Motor neuron (in vitro differentiated cells): ENCODE measurements around the gene ST3GAL3. TPM values are rescaled to one million over a fixed set of nuclear protein-coding genes. Genes with fewer than 3 reads are reported as not detected.

Experiments
- ATAC-seq, 8 experiments: fragments of 200-7000 bp; cut with Tn5 transposase; replicated peaks in 6 of 8; 2 replicates each; pipeline ENCODE4 v1.8.0; 2021; ENCODE audit warnings: mild to moderate bottlenecking in 8 of 8, moderate library complexity in 8 of 8
- H3K27ac ChIP-seq, 2 donors: fragments of 250-450 bp; sonication (Bioruptor Pico); 2 replicates each; pipeline ENCODE4 v1.9.0; 2021; ENCODE audit warnings: antibody characterized with exemption in 2 of 2, mild to moderate bottlenecking in 2 of 2, moderate library complexity in 1 of 2
- H3K4me1 ChIP-seq, 2 donors: fragments of 250-450 bp; sonication (Bioruptor Pico); replicated peaks in 1 of 2; 2 replicates each; pipeline ENCODE4 v1.6.1; 2021; ENCODE audit warnings: antibody characterized with exemption in 2 of 2, mild to moderate bottlenecking in 2 of 2, moderate library complexity in 1 of 2
- H3K4me3 ChIP-seq, 5 donors: fragments of 250-450 bp; sonication (Bioruptor Pico); 2 replicates each; pipeline ENCODE4 v1.9.0; 2021; ENCODE audit warnings: antibody characterized with exemption in 5 of 5, mild to moderate bottlenecking in 5 of 5, moderate library complexity in 4 of 5
- WGBS, 10 experiments: fragments of 450-650 bp; shearing (Covaris generic); methylation state at CpG; one replicate each; pipeline ENCODE4 v1.0.0; 2022; 5-methylcytosine and 5-hydroxymethylcytosine counted together
- in situ Hi-C, 9 experiments: fragments of 400-800 bp; cut with MboI; loops; one replicate each; pipeline ENCODE4 v1.15.0; 2021; ENCODE audit warnings: low sequenced_read_pairs in 9 of 9, low pct_unique_long_range_greater_than_20kb in 2 of 9; ENCODE audit not compliant: unreplicated experiment in 9 of 9
- total RNA-seq, 8 experiments: library from RNA; unstranded; fragments of 300-600 nt; gene quantifications; 2 replicates each; pipeline versions ENCODE4 v1.2.3 to v1.2.4, GENCODE V29; 2022

Gene ST3GAL3
- total RNA-seq, 8 experiments from 2014 or later = 11.7 to 30.6 (median 29.0) TPM

DNA sequence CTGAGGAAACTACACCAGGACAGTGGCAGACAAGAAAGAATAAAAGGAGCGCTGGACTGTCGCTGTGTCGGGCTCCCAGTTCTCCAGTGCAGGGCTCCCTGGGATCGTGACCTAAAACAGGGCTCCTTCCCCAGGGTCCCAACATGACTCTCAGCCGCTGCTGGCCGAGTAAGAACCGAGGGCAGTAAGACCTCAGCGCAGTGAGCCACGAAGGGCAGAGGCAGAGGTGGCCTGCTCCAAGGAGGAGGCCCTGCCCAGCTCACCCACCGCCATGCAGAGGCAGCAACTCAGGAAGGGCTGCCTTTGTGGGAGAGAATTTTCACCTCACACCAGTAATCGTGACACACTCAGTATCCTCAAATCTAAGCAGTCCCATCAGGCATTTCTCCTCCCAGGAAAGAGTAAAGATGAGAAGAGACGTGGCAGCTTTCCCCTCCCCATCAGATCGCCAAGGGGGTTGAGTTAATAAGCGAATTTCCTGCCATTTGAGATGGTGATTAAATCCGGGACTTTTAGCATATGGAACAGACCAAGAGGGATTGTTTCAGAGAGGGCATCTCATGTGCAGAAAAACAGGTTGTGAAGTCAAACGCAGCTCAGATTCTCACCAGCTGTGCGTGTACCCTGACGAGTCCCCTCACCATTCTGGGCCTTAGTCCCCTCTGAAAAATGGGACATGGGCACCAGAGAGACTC, 206.5 kb downstream of the ST3GAL3 start:
- peak in 4 of 8 experiments; percentile 10 to 34 (median 26) for ATAC-seq
- Histone ChIP-seq H3K4me1 (peaks cover 11 to 12% of the 10 kb centered on the region in 2 donors), H3K4me3 (no peak overlapping the region), H3K27ac (no peak overlapping the region)
- in situ Hi-C loops = no loop called here
- 48 to 100% (median 69%) methylated on average over 2 to 16 of the region's 18 CpGs; no CpG with 5 or more reads in 3 of the 10 experiments for WGBS, 10 experiments

DNA sequence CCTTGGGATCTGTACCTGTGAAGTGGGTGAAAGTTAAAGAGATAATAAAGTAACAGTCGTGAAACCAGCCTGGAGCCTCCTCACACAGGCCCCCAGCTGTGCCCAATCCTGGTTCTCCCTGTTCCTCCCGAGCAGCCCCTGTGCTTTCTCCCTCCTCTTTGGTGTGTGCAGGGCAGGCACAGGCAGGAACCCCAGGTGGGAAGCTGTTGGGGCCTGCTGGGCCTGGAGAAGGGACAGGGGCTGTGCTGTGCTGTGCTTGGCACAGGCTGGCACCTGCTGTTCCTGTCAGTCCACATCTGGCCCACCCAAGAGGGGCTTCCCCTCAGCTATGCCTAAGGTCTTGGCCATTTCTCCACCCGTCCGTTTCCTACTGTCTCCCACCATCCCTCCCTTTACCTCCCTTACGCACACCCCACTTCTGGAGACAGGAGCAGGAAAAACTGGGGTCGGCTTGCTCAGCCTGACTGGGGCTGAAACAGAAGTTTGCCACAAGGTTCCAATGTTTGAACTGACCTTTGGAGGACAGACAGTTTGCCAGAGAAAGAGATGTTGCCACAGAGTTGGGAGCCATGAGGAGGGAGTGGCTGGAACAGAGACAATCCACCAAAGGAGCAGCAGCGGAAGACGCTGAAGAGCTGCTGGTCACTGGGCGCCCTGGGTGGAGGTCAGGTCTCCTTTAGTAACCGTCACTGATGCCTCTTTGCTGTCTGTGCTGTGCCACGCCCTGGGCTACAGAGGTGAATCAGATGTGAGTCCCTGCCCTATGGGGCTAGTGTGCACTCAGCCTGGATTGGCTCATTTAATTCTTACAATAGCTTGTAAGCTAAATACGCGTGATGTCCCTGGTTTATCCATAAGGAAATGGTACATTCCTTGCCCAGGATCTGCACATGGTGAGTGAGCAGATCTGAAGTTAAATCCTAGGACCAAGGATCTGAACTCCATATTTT, 207.5 kb downstream of the ST3GAL3 start:
- ATAC-seq = peak in 2 of 8 experiments; percentile 54 to 66
- WGBS, 10 experiments = 50 to 95% (median 91%) methylated on average over 3 to 9 of the region's 13 CpGs; no CpG with 5 or more reads in 5 of the 10 experiments
- H3K4me1 ChIP-seq = peaks cover 11 to 12% of the 10 kb centered on the region in 2 donors
- no peak overlapping the region for H3K4me3 ChIP-seq
- in situ Hi-C loops = no loop called here
- no peak overlapping the region for H3K27ac ChIP-seq

DNA sequence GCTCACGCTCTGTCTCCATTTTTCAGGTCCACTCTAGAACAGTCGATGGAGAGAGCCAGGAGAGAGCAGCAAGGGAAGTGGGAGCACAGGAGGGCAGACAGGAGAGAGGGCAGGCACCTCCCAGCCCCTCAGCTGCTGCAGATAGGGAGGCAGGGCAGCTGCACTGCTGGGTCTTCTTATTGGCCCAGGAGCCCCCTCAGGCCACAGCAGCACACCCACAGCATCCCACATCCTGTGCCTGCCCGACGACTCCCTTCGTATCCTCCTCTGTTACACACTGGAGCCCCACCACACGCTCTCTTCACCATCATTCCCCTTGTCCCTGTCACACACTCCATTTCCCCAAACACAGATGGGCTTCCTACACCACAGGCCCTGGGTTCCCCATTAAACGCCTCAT, 212.6 kb downstream of the ST3GAL3 start:
- no peaks in the 10 kb centered on the region for H3K4me1 ChIP-seq
- no peak for ATAC-seq
- WGBS, 10 experiments = 81 to 100% (median 87%) methylated on average over 1 to 4 of the region's 7 CpGs; no CpG with 5 or more reads in 5 of the 10 experiments
- H3K27ac ChIP-seq = no peak overlapping the region
- no peak overlapping the region for H3K4me3 ChIP-seq
- in situ Hi-C loops = no loop called here

DNA sequence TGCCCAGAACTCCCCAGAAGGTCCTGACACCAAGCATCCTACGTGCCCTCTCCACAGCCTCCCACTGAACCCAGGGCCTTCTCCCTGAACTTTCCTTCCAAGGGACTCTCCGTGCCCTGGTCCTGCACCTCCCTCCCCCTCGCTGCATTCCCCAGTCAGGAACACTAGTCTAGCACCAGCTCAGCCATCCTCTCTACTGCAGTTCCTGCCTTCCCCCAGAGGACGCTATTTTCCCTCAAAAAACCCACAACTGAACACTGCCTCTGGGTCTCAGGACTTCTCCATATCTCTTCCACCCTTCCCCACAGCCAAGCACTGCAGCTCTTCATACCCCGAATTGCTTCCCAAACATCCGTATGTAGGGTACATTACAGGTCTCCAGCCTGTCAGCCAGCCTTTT, 213.7 kb downstream of the ST3GAL3 start:
- Histone ChIP-seq H3K4me1 (no peaks in the 10 kb centered on the region), H3K27ac (no peak overlapping the region), H3K4me3 (no peak overlapping the region)
- 94 to 100% (median 98%) methylated on average over 1 to 5 of the region's 6 CpGs; no CpG with 5 or more reads in 6 of the 10 experiments for WGBS, 10 experiments
- in situ Hi-C loops = no loop called here
- ATAC-seq = no peak

DNA sequence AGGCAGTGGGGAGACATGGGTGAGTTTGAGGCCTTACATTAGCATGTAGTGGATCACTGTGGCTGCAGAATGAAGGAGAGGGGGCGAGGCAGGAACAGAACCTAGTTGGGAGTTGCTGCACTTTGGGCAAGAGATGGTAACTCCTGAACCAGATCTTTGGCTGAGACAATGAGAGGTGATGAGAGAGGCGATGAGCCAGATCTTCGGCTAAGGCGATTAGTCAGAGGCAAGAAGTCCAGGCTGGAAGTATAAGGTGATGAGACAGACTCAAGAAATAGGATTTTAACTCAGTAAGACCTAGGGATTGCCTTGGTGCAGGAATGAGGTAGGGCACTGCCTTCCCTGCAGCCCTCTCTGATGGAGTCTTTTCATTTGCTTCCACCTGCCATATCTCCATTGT, 217.2 kb downstream of the ST3GAL3 start:
- in situ Hi-C loops = no loop called here
- 50 to 84% (median 71%) methylated on average over 1 to 4 of the region's 4 CpGs; no CpG with 5 or more reads in 4 of the 10 experiments for WGBS, 10 experiments

DNA sequence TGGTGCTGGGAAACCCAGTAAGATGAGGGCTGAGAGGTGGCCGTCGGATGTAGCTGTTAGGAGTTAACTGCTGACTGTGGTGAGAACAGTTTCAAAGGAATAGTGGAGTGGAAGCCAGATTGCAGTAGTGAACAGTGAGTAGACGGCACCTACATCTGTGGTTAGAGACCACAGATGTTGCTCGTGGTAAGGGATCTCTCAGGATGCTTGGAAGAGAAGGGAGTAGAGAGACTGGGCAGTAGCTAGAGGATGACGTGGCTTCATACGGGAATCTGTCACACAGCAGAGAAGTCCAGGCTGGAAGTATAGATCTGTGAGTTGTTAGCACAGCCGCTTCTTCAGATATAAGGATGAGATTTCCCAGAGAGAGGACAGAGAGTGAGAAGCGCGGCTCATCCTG, 218.5 kb downstream of the ST3GAL3 start:
- H3K4me1 ChIP-seq = no peaks in the 10 kb centered on the region
- in situ Hi-C loops = loop anchor here in 5 of 9 experiments (25.0 kb wide), 2 partner anchors 164 to 389 kb away; partner anchors contain the start of gene PTPRF (in 4 of the 5)
- no peak for ATAC-seq
- WGBS, 10 experiments = 78 to 100% (median 100%) methylated on average over 1 to 9 of the region's 9 CpGs; no CpG with 5 or more reads in 2 of the 10 experiments
- no peak overlapping the region for H3K27ac ChIP-seq
- no peak overlapping the region for H3K4me3 ChIP-seq

More for the DNA sequence above, 217.2 kb downstream of the ST3GAL3 start:
- no peaks in the 10 kb centered on the region for H3K4me1 ChIP-seq
- H3K27ac ChIP-seq = no peak overlapping the region
- no peak overlapping the region for H3K4me3 ChIP-seq
- no peak for ATAC-seq

DNA sequence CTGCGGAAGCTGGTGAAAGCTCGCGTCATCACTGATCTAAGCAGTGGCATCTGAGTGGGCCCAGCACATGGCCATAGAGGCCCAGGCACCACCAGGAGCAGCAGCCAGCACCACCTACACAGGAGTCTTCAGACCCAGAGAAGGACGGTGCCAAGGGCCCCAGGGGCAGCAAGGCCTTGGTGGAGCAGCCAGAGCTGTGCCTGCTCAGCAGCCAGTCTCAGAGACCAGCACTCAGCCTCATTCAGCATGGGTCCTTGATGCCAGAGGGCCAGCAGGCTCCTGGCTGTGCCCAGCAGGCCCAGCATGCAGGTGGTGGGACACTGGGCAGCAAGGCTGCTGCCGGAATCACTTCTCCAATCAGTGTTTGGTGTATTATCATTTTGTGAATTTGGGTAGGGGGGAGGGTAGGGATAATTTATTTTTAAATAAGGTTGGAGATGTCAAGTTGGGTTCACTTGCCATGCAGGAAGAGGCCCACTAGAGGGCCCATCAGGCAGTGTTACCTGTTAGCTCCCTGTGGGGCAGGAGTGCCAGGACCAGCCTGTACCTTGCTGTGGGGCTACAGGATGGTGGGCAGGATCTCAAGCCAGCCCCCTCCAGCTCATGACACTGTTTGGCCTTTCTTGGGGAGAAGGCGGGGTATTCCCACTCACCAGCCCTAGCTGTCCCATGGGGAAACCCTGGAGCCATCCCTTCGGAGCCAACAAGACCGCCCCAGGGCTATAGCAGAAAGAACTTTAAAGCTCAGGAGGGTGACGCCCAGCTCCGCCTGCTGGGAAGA, 223.0 kb downstream of the ST3GAL3 start:
- Histone ChIP-seq H3K27ac (no peak overlapping the region), H3K4me1 (peaks cover 0 to 4% of the 10 kb centered on the region in 2 donors), H3K4me3 (no peak overlapping the region)
- 68 to 100% (median 90%) methylated on average over 3 to 8 of the region's 10 CpGs; no CpG with 5 or more reads in 5 of the 10 experiments for WGBS, 10 experiments
- in situ Hi-C loops = loop anchor here in 6 of 9 experiments (10.0 to 25.0 kb wide), 3 partner anchors 166 to 393 kb away; partner anchors contain the start of gene PTPRF (in 4 of the 6)
- peak in 3 of 8 experiments; percentile 72 to 84 (median 75) for ATAC-seq

DNA sequence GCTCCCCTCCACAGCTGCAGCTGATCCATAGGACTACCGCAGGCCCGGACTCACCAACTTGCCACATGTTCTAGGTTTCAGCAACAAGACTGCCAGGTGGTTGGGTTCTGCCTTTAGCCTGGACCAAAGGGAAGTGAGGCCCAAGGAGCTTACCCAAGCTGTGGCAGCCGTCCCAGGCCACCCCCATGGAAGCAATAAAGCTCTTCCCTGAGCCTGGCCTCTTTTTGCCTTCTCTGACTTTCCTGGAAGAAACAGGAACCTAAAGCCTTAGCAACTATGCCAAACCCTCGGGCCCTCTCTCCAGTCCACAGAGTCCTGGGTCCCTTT, 223.6 kb downstream of the ST3GAL3 start:
- in situ Hi-C loops = loop anchor here in 6 of 9 experiments (10.0 to 25.0 kb wide), 3 partner anchors 166 to 394 kb away; partner anchors contain the start of gene PTPRF (in 4 of the 6)
- H3K4me1 ChIP-seq = peaks cover 0 to 5% of the 10 kb centered on the region in 2 donors
- no peak overlapping the region for H3K27ac ChIP-seq
- H3K4me3 ChIP-seq = no peak overlapping the region
- ATAC-seq = no peak
- WGBS, 10 experiments = 25 to 100% (median 75%) methylated on average over 1 to 4 of the region's 4 CpGs; no CpG with 5 or more reads in 3 of the 10 experiments

DNA sequence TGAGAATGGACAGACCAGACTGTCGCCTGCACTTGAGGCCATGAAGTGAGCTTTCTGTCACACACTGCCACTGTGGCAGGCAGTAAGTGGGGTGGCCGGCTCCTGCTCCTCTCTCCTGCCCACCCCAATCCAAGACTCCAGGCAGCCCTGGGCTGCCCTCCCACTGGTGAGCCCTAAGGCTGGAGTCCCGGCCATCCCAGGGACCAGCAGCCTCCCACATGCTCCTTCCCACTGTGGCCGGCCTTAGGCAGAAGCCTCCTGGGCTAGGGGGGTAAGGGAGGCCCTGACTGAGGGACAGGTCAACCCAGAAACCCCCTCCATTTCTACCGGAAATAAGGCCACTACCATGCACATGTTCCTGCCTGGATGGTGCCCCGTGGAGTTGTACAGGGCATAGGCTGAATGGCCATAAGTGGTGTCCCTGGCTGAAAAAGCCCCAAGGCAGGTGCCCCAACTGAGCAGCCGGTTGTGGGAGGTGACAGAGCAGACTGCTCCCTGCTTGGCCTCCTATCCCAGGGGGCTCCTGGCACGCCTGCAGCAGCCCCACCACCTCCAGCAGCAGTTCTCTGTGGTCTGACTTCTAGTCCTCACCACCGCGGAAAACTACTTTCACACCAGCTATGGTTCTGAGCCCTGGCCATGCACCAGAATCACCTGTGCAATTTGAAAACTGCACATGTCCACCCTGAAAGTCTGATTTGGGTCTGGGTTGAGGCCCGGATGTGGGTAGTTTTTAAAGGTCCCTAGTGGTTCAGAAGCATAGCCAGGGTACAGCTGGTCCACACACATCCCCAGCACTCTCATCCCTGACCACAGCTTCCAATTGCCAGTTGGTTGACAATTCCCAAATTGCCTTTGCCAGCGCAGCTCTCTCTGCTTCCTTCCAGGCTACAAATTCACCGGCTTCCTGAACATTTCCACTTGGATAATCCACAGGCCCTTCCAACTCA, 224.7 kb downstream of the ST3GAL3 start:
- peaks cover 0 to 6% of the 10 kb centered on the region in 2 donors for H3K4me1 ChIP-seq
- in situ Hi-C loops = loop anchor here in 6 of 9 experiments (10.0 to 25.0 kb wide), 3 partner anchors 167 to 395 kb away; partner anchors contain the start of gene PTPRF (in 4 of the 6)
- H3K27ac ChIP-seq = no peak overlapping the region
- H3K4me3 ChIP-seq = no peak overlapping the region
- ATAC-seq = no peak
- 60 to 100% (median 92%) methylated on average over 1 to 10 of the region's 13 CpGs; no CpG with 5 or more reads in 3 of the 10 experiments for WGBS, 10 experiments

DNA sequence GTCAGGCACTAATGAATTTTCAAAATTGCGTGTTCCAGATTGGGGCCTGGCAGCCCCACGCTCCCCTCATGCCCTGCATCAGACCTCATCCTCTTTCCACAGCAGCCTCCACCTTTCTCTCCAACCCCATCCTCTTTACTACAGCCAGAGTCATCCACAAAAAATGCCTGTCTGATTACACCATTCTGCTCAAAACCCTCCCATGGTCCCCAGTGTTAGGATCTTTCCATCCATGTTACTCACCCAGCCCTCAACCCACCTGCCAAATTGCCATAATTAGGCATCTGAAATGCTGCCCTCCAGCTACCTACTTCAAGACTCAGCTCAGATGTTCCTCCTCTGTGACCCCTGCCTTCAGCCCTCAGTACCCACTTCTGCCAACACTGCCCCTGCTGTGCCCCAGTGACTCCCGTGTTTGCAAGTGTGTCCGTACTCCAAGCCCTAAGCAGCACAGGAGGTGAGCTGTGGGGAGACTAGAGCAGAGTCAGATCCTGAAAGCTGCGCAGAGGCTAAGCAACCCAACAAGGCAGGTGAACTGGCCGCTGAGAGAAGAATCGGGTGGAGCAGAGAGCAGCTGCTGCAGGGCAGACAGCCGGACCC, 225.6 kb downstream of the ST3GAL3 start:
- 19 to 100% (median 60%) methylated on average over 1 to 5 of the region's 8 CpGs; no CpG with 5 or more reads in 3 of the 10 experiments for WGBS, 10 experiments
- no peak overlapping the region for H3K27ac ChIP-seq
- ATAC-seq = no peak
- H3K4me1 ChIP-seq = peaks cover 0 to 6% of the 10 kb centered on the region in 2 donors
- peak overlapping the region in 1 of 5 donors; percentile 16 for H3K4me3 ChIP-seq
- in situ Hi-C loops = loop anchor here in 6 of 9 experiments (10.0 to 25.0 kb wide), 3 partner anchors 168 to 396 kb away; partner anchors contain the start of gene PTPRF (in 4 of the 6)
